Endothelial cell of umbilical vein (primary cell): Measurements from ENCODE around the gene LSM2. TPM values are rescaled to one million over a fixed set of nuclear protein-coding genes. Genes with fewer than 3 reads are reported as not detected.
A peak's percentile ranks its signal among the peaks of the same experiment; 100 is the strongest.

Experiments
- BruUV-seq: library from RNA; stranded (reverse); fragments of 400-500 nt; replicated peaks from 2 replicates; lab custom pipeline; 2021; lab: Mats Ljungman, UMichigan
- CTCF ChIA-PET: fragments of 300-600, 350-600 bp; sonication (Branson Sonifier 250); formaldehyde crosslinking; loops from one replicate; lab custom pipeline; 2021; ENCODE audit warnings: antibody characterized with exemption, inconsistent platforms; lab: Charles Lee
- POLR2A ChIA-PET: fragments of 300-600, 350-600 bp; sonication (Branson Sonifier 250); formaldehyde crosslinking; loops from one replicate; lab custom pipeline; 2021; ENCODE audit warnings: antibody characterized with exemption, inconsistent platforms; lab: Charles Lee
- DNase-seq: peaks from one replicate; pipeline ENCODE4 v3.0.0-alpha.2; 2011; ENCODE audit warnings: low read depth, low spot score
- FAIRE-seq: peaks from 2 replicates; lab custom pipeline; 2011; peaks lifted over from hg19 to GRCh38; lab: Jason Lieb, UNC
- H2AFZ ChIP-seq: 2 replicates; pipeline ENCODE4 v1.6.0; 2012; ENCODE audit warnings: low read depth, low read length, control low read depth, inconsistent platforms
- H3K27ac ChIP-seq: 2 replicates; pipeline ENCODE4 v1.5.1; 2011; ENCODE audit warnings: low read depth, mild to moderate bottlenecking, control low read depth, low read length, moderate library complexity; ENCODE audit not compliant: insufficient read depth
- H3K27me3 ChIP-seq, 2 experiments: 2 replicates each; pipeline versions ENCODE4 v1.6.0 to v1.6.1; 2011; ENCODE audit warnings: low read length in 2 of 2, mixed read lengths in 1 of 2; ENCODE audit not compliant: control insufficient read depth in 2 of 2, insufficient read depth in 2 of 2
- H3K36me3 ChIP-seq, 2 experiments: 2 replicates in 1 of 2; 3 replicates in 1 of 2; pipeline ENCODE4 v1.5.1; 2011; ENCODE audit warnings: low read length in 2 of 2, mild to moderate bottlenecking in 1 of 2, moderate library complexity in 1 of 2; ENCODE audit not compliant: control insufficient read depth in 2 of 2, insufficient read depth in 2 of 2; ENCODE audit errors: extremely low read depth in 1 of 2
- H3K4me1 ChIP-seq: 3 replicates; pipeline ENCODE4 v1.5.1; 2011; ENCODE audit warnings: mild to moderate bottlenecking, low read length; ENCODE audit not compliant: control insufficient read depth, insufficient read depth; ENCODE audit errors: extremely low read depth
- H3K4me2 ChIP-seq: 2 replicates; pipeline ENCODE4 v1.6.1; 2011; ENCODE audit warnings: low read length, control low read depth, mixed read lengths; ENCODE audit not compliant: insufficient read depth
- H3K4me3 ChIP-seq, 3 experiments: fragments of 200-600 bp in 1 of 3; sonication (generic), shearing (Covaris generic) in 1 of 3; replicated peaks in 1 of 3; 2 replicates each; pipeline ENCODE4 v1.5.1; 2011 to 2016; ENCODE audit warnings: control low read depth in 3 of 3, low read length in 3 of 3, mild to moderate bottlenecking in 2 of 3, inconsistent platforms in 1 of 3, low read depth in 1 of 3, moderate library complexity in 1 of 3; ENCODE audit not compliant: insufficient read depth in 1 of 3
- H3K79me2 ChIP-seq: 2 replicates; pipeline ENCODE4 v1.6.0; 2012; ENCODE audit warnings: low read length, inconsistent platforms; ENCODE audit not compliant: control insufficient read depth, insufficient read depth
- H3K9ac ChIP-seq: replicated peaks from 2 replicates; pipeline ENCODE3; 2011; ENCODE audit warnings: low read length, control low read depth; ENCODE audit not compliant: insufficient read depth; ENCODE audit errors: extremely low read depth
- H3K9me1 ChIP-seq: replicated peaks from 3 replicates; pipeline ENCODE4 v1.6.0; 2011; ENCODE audit warnings: mild to moderate bottlenecking, low read length; ENCODE audit not compliant: control insufficient read depth, insufficient read depth; ENCODE audit errors: extremely low read depth
- H3K9me3 ChIP-seq: replicated peaks from 2 replicates; pipeline ENCODE4 v1.5.1; 2012; ENCODE audit warnings: low read length, inconsistent platforms; ENCODE audit not compliant: control insufficient read depth, insufficient read depth
- H4K20me1 ChIP-seq: replicated peaks from 2 replicates; pipeline ENCODE3; 2011; ENCODE audit warnings: mild to moderate bottlenecking, low read length; ENCODE audit not compliant: control insufficient read depth, insufficient read depth; ENCODE audit errors: extremely low read depth
- CTCF ChIP-seq, 2 donors: IDR thresholded peaks; 1 replicate in 1 of 2; 2 replicates in 1 of 2; pipeline ENCODE4 v1.5.1; 2011; ENCODE audit warnings: low read length in 2 of 2, mild to moderate bottlenecking in 2 of 2, moderate library complexity in 2 of 2, control low read depth in 1 of 2, inconsistent platforms in 1 of 2, low read depth in 1 of 2; ENCODE audit not compliant: insufficient read depth in 1 of 2; ENCODE audit errors: extremely low read depth in 1 of 2
- FOS ChIP-seq: IDR thresholded peaks from 2 replicates; pipeline ENCODE4 v1.6.1; 2011; ENCODE audit warnings: mild to moderate bottlenecking, low read length, moderate library complexity, borderline replicate concordance; ENCODE audit not compliant: insufficient read depth
- GATA2 ChIP-seq: IDR thresholded peaks from 2 replicates; pipeline ENCODE4 v1.7.0; 2011; ENCODE audit warnings: low read depth, mild to moderate bottlenecking, moderate library complexity, mixed read lengths, low read length; ENCODE audit not compliant: insufficient read length, insufficient read depth
- JUN ChIP-seq: IDR thresholded peaks from 2 replicates; pipeline ENCODE4 v1.6.1; 2011; ENCODE audit warnings: borderline replicate concordance, low read depth; ENCODE audit not compliant: insufficient read length, insufficient read depth
- MAX ChIP-seq: IDR thresholded peaks from 2 replicates; pipeline ENCODE4 v1.6.1; 2011; ENCODE audit not compliant: insufficient read depth, insufficient read length
- MYC ChIP-seq: IDR thresholded peaks from one replicate; pipeline ENCODE4 v1.6.1; 2011; ENCODE audit warnings: mild to moderate bottlenecking, low read depth, low read length
- POLR2A ChIP-seq: IDR thresholded peaks from 2 replicates; pipeline ENCODE4 v1.6.1; 2012; ENCODE audit warnings: low read depth, mild to moderate bottlenecking, control low read depth, low read length
- POLR2AphosphoS5 ChIP-seq: IDR thresholded peaks from 2 replicates; pipeline ENCODE4 v1.6.1; 2012; ENCODE audit warnings: low read depth, mild to moderate bottlenecking, control low read depth, low read length, moderate library complexity; ENCODE audit not compliant: insufficient read depth
- dilution Hi-C: fragments of 300-500 bp; cut with MboI; formaldehyde crosslinking; loops from one replicate; pipeline ENCODE4 v1.15.0; 2019; ENCODE audit warnings: low sequenced_read_pairs; ENCODE audit not compliant: extremely low pct_ligation_motif_present
- intact Hi-C: fragments of 100-400 bp; cut with micrococcal nuclease; formaldehyde crosslinking; loops from one replicate; pipeline ENCODE4 v1.10.0; 2022
- polyA plus RNA-seq, 4 experiments: library from polyadenylated mRNA; depleted of rRNA in 3 of 4; stranded (reverse) in 3 of 4; unstranded in 1 of 4; fragments of >200 nt; gene quantifications; 2 replicates each; pipeline versions ENCODE4 v1.2.1 to v1.2.3, GENCODE V29; 2011 to 2012; ENCODE audit warnings: missing spikeins in 1 of 4
- total RNA-seq: library from RNA; stranded (reverse); gene quantifications from 2 replicates; pipeline ENCODE4 v1.2.3, GENCODE V29; 2021

The LSM2 gene
- total and polyA plus RNA-seq, 2 donors (not counting 3 experiments of a cell fraction or from before 2014, with no cell fraction given): 78.1 to 86.0 TPM

- Histone ChIP-seq H3K9ac (peak overlapping the region; percentile 99), H3K9me1 (no peaks in the 10 kb centered on the region), H3K79me2 (peaks cover 50% of the 10 kb centered on the region), H3K4me2 (peak overlapping the region; percentile 86), H4K20me1 (peaks cover 8% of the 10 kb centered on the region), H2AFZ (no peak overlapping the region), H3K27me3 (no peaks in the 10 kb centered on the region), H3K4me3 (peak overlapping the region; percentile 38 to 98 (median 81)), H3K36me3 (peaks cover 21 to 27% of the 10 kb centered on the region in 2 experiments), H3K27ac (peak overlapping the region; percentile 38), H3K9me3 (no peaks in the 10 kb centered on the region), H3K4me1 (peaks cover 28% of the 10 kb centered on the region)
- TSS peak; percentile 30 for BruUV-seq
- ChIA-PET POLR2A (interaction anchor here (0.6 to 1.6 kb wide), 5 partner anchors 8 to 61 kb away, joined by 3 to 7 read pairs (median 4); partner anchors contain the start of genes EHMT2 and HSPA1B), CTCF (interaction anchor here (1.0 to 1.5 kb wide), 4 partner anchors 24 to 105 kb away, joined by 3 to 7 read pairs (median 4); no protein-coding TSS in a partner anchor)
- TF ChIP-seq POLR2AphosphoS5 (peak; percentile 35), MYC (no peak)
- dilution Hi-C loops: no loop called here
- peak; percentile 33 for FAIRE-seq
- intact Hi-C loops: loop anchor here (10.0 kb wide), 1 partner anchor 119 kb away; the partner anchor contains the start of genes NELFE and SKIC2
- DNase-seq: no peak
These were observed 29.3 kb upstream of the LSM2 start for GRCh38 chr6:31836047-31836473.

GRCh38 chr6:31834367-31835250 is 27.8 kb upstream of the LSM2 start:
- CTCF ChIA-PET: interaction anchor here (0.7 to 1.3 kb wide), 3 partner anchors 29 to 62 kb away, joined by 3 read pairs; no protein-coding TSS in a partner anchor
- intact Hi-C loops: loop anchor here (1.0 to 10.0 kb wide), 10 partner anchors 29 to 342 kb away; partner anchors contain the start of genes ATP6V1G2, BAG6, CSNK2B and EHMT2
- Histone ChIP-seq H3K79me2 (peaks cover 63% of the 10 kb centered on the region), H3K27ac (peak overlapping the region; percentile 97), H4K20me1 (peaks cover 8% of the 10 kb centered on the region), H3K9me1 (no peaks in the 10 kb centered on the region), H3K27me3 (no peaks in the 10 kb centered on the region), H2AFZ (peak overlapping the region; percentile 87), H3K4me3 (peak overlapping the region; percentile 38 to 98 (median 81)), H3K9me3 (no peaks in the 10 kb centered on the region), H3K36me3 (peaks cover 15 to 18% of the 10 kb centered on the region in 2 experiments), H3K9ac (peak overlapping the region; percentile 99), H3K4me1 (peaks cover 32% of the 10 kb centered on the region), H3K4me2 (peak overlapping the region; percentile 86)
- dilution Hi-C loops: no loop called here
- FAIRE-seq: peak; percentile 72
- TF ChIP-seq GATA2: no peak
- peak; percentile 60 for TF ChIP-seq MAX
- TF ChIP-seq POLR2AphosphoS5: peak; percentile 99
- no peak for TF ChIP-seq JUN
- peak; percentile 100 for TF ChIP-seq POLR2A
- no peak for TF ChIP-seq CTCF (IDR thresholded peaks at IDR 0.05; ENCODE audit: extremely low read depth in 1 of 2, insufficient read depth in 1 of 2, low read depth in 1 of 2, low read length in 2 of 2)
- no peak for TF ChIP-seq FOS
- POLR2A ChIA-PET: interaction anchor here (0.5 to 1.0 kb wide), 2 partner anchors 28 kb away, joined by 3 to 4 read pairs; partner anchors contain the start of gene NEU1
- BruUV-seq: no TSS peak
- peak; percentile 83 for DNase-seq
